Fibroblast of skin of right biceps (primary cell): ENCODE data around the gene CACFD1.

Experiments
- DNase-seq: peaks from one replicate; pipeline ENCODE4 v3.0.0-alpha.2; 2013

CACFD1 gene

GRCh38 chr9:133505901-133506652 is 46.3 kb downstream of the CACFD1 start:
- DNase-seq, result peak; percentile 35

GRCh38 chr9:133506653-133507038 is 46.9 kb downstream of the CACFD1 start:
- DNase-seq, result peak; percentile 70

GRCh38 chr9:133507246-133507965 is 47.6 kb downstream of the CACFD1 start:
- no peak for DNase-seq

GRCh38 chr9:133508046-133508445 is 48.3 kb downstream of the CACFD1 start:
- no peak for DNase-seq

- DNase-seq, result peak; percentile 14
These were observed 49.7 kb downstream of the CACFD1 start for GRCh38 chr9:133509179-133510083.

GRCh38 chr9:133510926-133511505 is 51.2 kb downstream of the CACFD1 start:
- DNase-seq, result no peak

GRCh38 chr9:133511607-133512006 is 51.8 kb downstream of the CACFD1 start:
- no peak for DNase-seq

GRCh38 chr9:133512253-133513213 is 52.8 kb downstream of the CACFD1 start:
- DNase-seq, result no peak

- DNase-seq, result no peak
These were observed 53.7 kb downstream of the CACFD1 start for GRCh38 chr9:133513214-133514100.

GRCh38 chr9:133514460-133515239 is 54.9 kb downstream of the CACFD1 start:
- DNase-seq, result no peak

GRCh38 chr9:133515240-133515610 is 55.4 kb downstream of the CACFD1 start:
- DNase-seq, result no peak

- DNase-seq, result no peak
These were observed 56.0 kb downstream of the CACFD1 start for GRCh38 chr9:133515615-133516255.

GRCh38 chr9:133516256-133516960 is 56.6 kb downstream of the CACFD1 start:
- no peak for DNase-seq

GRCh38 chr9:133516961-133517350 is 57.2 kb downstream of the CACFD1 start:
- DNase-seq, result no peak

- no peak for DNase-seq
These were observed 57.9 kb downstream of the CACFD1 start for GRCh38 chr9:133517711-133518110.

- DNase-seq, result no peak
These were observed 58.4 kb downstream of the CACFD1 start for GRCh38 chr9:133518200-133518599.

- DNase-seq, result no peak
These were observed 59.1 kb downstream of the CACFD1 start for GRCh38 chr9:133518706-133519449.

- no peak for DNase-seq
These were observed 59.9 kb downstream of the CACFD1 start for GRCh38 chr9:133519693-133520092.
